ENCODE results near the gene CCS.
A peak's percentile ranks its signal among the peaks of the same experiment; 100 is the strongest.
"Not testable (repeated sequence)": the region's sequence is repeated elsewhere in the genome, so short reads cannot be mapped to it uniquely, and the experiment has no call there.

Gene CCS

DNA sequence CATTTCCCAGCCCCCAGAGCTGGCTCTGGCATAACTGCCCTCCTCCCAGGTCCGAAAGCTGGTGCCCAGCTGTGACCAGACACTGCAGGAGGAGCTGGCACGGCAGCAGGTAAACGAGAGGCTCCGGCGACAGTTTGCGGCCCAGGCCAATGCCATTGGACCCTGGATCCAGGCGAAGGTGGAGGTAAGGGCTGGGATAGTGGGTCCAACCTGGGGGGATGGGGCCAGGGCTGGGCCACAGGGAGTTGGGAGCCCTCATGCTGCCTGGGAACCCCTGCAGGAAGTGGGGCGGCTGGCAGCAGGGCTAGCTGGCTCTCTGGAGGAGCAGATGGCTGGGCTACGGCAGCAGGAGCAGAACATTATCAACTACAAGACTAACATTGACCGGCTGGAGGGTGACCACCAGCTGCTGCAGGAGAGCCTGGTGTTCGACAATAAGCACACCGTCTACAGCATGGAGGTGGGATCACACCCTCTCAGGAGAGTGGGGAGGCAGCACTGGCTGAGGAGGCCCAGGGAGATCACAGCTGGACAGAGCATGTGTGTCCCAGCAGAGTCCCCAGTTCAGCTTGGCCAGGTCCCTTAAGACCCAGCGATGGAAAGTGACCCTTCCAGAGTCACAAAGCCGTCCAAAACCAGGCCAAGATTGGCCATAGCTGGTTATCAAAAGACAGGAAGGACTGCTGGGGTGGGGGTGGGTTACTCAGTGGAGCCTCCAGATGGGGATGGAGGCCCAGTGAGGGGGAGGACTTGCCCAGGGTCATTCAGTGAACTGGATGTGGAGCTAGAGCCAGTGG, 31.6 kb upstream of the CCS start:
- no peak for DNase-seq

DNA sequence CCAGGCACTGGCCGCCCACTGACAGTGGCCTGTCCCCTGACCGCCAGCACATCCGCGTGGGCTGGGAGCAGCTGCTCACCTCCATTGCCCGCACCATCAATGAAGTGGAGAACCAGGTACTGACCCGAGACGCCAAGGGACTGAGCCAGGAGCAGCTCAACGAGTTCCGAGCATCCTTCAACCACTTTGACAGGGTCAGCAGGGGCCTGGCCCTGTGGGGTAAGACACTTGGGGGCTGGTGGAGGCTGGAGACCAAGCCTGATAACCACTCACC, 31.1 kb upstream of the CCS start:
- no peak for DNase-seq

DNA sequence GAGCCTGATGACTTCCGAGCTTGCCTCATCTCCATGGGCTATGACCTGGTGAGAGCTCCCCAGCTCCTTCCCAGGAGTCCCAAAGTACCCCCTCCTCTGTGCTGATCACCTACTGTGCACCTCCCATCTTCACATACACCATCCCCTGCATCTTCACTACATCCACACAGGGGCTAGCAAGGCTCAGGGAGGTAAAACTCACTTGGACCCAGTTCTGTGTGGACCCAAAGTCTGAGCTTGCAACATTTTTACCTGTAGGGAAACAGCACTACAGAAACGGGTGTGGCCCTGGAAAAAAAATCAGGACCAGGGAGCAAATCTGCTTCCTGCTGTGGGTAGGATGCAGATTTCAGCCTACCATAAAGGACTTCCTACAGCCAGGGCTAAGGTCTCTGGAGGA, 30.7 kb upstream of the CCS start:
- DNase-seq = no peak

DNA sequence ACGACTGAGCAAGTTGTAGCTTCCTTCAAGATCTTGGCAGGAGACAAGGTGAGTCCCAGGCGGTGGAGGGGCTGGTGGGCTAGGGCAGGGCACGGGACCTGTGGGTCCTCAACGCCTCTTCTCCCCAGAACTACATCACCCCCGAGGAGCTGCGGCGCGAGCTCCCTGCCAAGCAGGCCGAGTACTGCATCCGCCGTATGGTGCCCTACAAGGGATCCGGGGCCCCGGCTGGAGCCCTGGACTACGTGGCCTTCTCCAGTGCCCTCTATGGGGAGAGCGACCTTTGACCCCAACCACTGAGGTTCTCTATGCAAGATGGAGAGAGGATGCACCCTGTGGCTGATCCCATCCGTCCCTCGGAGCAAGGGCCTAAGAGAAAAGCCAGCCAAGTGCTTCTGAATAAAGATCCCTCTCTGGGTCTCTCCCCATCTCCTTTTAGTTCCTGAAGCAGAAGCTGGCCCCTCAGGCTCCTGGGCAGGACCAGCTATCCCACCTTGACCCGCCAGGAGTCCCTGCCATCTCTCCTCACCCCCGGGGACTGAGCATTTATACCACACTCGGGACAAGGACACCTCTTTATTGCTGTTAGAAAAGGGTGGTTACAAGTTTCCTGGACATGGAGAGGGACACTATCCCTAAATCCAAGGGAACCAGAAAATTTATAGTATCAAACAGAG, 29.9 kb upstream of the CCS start:
- no peak for DNase-seq

- no peak for DNase-seq
These were observed 29.2 kb upstream of the CCS start for GRCh38 chr11:66563832-66564231.

- no peak for DNase-seq
These were observed 28.4 kb upstream of the CCS start for GRCh38 chr11:66564538-66564937.

GRCh38 chr11:66564984-66565383, 28.0 kb upstream of the CCS start:
- DNase-seq = no peak

DNA sequence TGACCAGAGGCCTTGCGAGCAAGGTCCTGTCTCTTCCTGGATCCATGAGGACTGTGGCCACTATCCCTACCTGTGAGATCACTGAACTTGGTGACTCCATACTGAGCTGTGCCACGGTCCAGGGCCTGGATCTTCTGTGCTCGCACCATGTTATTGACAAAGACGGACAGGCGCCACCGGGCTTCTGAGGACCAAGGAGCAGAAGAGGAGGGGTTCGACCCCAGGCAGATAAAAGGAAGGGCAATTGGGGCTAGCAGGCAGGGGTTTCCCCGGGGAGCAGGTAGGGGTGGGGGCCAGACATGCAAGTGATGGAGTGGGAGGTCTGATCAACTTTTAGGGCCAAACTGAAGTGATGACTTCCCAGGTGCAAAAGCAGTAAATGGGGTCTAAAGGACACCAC, 26.8 kb upstream of the CCS start:
- no peak for DNase-seq

- DNase-seq = no peak
These were observed 25.2 kb upstream of the CCS start for GRCh38 chr11:66567787-66568123.

DNA sequence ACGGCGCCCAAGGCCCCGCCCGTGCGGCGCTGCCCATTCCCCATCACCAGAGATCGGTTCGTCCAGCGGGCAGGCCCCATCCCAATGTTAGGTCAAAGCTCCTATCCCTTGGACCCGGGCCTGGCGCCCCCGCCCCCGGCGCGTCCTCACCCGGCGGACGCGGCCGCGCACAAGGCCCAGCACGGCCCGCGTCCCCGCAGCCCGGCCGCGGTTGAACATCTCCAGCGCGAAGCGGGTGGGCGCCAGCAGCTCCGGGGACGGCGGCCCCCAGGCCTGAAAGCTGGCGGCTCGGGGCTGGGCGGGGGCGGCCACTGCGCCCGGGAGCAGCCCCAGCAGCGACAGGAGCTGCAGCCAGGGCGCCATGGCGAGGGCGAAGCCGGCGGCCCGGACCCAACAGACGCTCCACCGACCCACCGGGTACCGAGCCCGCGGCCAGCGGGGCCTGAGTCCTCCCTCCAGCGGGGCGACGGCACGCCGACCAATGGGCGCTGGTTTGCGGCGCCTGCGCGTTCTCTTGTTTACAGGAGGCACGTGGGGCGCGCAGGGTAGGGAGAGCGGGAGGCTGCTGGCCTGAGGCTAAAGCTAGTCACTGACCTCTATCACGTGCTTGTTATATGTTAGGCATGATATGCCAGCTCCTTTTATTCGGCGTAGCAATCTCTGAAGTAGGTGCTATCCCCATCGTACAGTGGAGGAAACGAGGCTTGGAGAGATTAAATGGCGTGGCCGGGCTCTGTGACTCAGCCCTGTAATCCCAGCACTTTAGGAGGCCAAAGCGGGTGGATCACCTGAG, 24.7 kb upstream of the CCS start, which contains the start of gene CTSF:
Gene CTSF, minus strand, starts transcription at position 483 of the 793 bp plus-strand sequence. Its CDS starts 120 bp downstream, at position 363.
- peak; percentile 55 to 96 (median 86) for DNase-seq

- no peak for DNase-seq
These were observed 23.9 kb upstream of the CCS start for GRCh38 chr11:66569076-66569475.

- no peak for DNase-seq
These were observed 22.7 kb upstream of the CCS start for GRCh38 chr11:66570079-66570849.

DNA sequence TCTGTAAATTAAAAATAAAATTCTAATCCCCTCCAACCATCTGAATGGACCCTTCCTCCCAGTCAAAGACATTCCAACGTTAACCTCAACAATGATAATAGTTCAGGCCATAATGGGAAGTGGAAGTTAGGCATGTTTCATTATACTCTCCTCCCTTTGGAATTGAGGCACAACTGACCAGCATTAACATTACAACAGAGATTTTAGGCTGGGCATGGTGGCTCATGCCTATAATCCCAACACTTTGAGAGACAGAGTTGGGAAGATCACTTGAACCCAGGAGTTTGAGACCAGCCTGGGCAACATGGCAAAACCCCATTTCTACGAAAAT, 22.2 kb upstream of the CCS start:
- no peak for DNase-seq

- peak in 46 of 56 donors; percentile 4 to 77 (median 47) for DNase-seq
These were observed 13.9 kb upstream of the CCS start for GRCh38 chr11:66579017-66579606.

GRCh38 chr11:66580803-66581202, 12.2 kb upstream of the CCS start:
- DNase-seq = no peak

GRCh38 chr11:66581261-66581660, 11.7 kb upstream of the CCS start:
- DNase-seq = no peak

DNA sequence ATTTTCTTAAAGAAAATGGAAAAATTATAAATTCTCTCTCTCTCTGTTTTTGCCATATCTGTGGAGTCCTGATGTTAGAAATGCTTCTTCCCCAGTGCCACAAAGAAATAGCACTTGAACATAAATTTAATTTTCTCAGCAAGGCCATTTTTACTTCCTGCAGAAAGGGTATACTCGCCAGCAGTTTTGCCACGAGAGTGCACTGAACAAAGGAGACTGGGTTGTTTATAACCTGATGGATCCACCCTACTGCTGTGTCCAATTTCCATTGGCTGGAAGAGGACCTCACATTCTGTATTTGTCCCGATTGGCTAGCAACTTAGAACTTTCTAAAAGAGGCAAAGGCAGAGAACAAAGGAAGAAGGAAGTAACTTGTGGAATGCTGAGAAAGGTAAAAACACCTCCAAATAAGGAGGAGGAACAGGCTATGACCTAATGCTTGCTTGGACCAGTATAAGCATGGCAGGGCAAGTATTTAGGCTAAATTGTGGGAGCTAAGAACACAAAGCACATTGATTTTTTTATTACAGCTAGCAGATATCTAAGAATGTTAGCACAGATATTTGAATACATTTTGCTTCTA, 10.3 kb upstream of the CCS start:
- not testable (repeated sequence) for DNase-seq

DNA sequence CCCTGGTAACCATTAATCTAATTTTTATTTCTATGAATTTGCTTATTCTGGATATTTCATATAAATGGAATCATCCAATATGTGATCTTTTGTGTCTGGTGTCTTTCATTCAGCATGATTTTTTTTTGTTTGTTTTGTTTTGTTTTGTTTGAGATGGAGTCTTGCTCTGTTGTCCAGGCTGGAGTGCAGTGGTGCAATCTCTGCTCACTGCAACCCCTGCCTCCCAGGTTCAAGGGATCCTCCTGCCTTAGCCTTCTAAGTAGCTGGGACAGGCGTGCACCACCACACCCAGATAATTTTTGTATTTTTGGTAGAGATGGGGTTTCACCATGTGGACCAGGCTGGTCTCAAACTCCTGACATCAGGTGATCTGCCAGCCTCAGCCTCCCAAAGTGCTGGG, 7.5 kb upstream of the CCS start:
- DNase-seq = not testable (repeated sequence)

- no peak for DNase-seq
These were observed 6.8 kb upstream of the CCS start for GRCh38 chr11:66586136-66586535.

DNA sequence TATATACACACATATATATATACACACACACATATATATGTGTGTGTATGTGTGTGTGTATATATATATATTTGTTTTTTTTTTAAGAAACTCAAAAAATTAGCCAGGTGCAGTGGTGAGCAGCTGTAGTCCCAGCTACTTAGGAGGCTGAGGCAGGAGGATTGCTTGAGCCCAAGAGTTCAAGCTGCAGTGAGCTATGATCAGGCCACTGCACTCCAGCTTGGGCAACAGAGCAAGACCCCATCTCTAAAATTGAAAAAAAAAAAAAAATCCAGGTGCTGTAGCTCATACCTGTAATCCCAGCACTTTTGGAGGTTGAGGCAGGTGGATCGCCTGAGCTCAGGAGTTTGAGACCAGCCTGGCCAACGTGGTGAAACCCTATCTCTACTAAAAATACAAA, 3.7 kb upstream of the CCS start:
- not testable (repeated sequence) for DNase-seq

Data from amygdala (tissue), 56 donors.